GM18870 (cell line): ENCODE results near the gene TEFM.
"Not testable (repeated sequence)": the region's sequence is repeated elsewhere in the genome, so short reads cannot be mapped to it uniquely, and the experiment has no call there.

ENCODE experiments used
- ATAC-seq: cut with Tn5 transposase; IDR thresholded peaks from one replicate; pipeline ENCODE4 v1.9.1; 2021; ENCODE audit warnings: moderate library complexity; ENCODE audit not compliant: unreplicated experiment

TEFM gene, protein sequence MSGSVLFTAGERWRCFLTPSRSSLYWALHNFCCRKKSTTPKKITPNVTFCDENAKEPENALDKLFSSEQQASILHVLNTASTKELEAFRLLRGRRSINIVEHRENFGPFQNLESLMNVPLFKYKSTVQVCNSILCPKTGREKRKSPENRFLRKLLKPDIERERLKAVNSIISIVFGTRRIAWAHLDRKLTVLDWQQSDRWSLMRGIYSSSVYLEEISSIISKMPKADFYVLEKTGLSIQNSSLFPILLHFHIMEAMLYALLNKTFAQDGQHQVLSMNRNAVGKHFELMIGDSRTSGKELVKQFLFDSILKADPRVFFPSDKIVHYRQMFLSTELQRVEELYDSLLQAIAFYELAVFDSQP

DNA sequence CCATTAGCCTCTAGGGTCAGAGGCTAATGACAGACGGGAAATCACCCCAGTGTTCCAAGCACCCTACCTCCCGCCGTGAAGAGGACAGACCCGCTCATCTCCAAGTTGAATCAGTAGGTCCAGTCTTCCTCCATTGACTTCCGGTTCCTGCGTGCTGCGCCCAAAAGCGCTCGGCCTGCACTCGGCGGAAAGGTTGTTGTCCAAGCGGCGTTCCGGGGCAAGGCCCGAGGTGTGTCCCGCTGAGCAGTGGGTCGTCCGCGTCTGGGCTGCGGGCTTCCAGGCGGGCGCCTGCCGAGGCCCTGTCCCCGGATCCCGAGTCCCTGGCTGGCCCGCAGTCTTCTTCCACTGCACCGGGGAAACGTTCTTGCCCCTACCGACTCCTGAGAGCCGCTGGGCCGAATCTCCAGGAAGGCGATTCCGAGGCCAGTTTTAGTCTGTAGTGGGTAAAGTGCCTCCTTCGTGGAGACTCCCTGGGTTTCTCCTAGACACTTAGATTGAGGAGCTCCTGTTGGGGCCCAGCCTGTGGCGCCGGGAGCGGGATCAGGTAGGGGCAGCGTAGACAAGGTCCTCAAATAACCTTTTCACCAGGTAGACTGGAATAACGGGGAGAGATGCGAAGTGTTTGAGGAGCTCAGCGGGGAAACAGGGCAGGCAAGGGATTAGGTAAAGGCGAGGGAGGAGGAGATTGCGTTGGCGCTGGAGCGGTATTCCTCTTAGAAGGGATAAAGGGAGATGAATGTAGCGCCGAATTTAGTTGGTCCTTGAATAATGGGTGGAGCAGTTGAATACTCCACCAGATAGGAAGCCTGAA is at the start of gene TEFM:
Gene TEFM, minus strand, starts transcription at position 138 of the 811 bp plus-strand sequence. Its CDS starts 40 bp downstream, at position 98.
- peak; percentile 66 for ATAC-seq

DNA sequence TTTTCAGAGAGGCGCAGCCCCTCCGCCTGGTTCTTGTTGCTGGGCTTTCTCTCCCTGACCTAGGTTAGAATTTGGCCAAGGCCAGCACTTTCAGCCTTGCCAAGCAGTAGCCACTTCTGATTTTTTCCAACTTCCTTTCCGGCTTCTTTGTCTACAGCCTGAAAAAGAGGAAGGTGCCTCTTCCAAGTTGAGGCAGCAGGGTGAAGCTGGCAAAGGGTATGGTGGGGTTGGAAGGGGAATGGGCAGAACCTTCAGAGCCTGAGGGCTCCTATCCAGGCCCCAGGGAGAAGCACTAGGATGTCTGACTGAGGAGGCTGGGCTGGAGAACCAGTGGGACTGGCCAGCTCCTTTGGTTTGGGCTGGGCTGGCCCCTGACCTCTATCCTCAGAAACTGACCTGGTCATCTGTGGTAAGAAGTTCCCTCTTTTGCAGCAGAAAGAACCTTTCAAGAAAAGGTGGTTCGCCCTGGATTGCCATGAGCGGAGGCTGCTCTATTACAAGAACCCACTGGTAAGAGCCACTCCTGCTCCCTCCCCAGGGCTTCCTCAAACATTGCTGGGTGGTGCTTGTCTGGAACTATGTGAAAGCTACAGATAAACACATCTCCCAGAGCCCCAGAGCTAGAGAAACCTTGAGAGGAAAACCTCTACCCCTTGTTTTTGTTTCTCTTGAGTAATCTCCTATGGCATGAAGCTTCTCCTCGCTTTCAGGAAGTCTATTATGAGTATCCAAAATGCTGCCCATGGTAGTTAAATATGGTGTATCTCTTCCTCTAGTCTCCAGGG is 48.2 kb upstream of the TEFM start:
- ATAC-seq = no peak

DNA sequence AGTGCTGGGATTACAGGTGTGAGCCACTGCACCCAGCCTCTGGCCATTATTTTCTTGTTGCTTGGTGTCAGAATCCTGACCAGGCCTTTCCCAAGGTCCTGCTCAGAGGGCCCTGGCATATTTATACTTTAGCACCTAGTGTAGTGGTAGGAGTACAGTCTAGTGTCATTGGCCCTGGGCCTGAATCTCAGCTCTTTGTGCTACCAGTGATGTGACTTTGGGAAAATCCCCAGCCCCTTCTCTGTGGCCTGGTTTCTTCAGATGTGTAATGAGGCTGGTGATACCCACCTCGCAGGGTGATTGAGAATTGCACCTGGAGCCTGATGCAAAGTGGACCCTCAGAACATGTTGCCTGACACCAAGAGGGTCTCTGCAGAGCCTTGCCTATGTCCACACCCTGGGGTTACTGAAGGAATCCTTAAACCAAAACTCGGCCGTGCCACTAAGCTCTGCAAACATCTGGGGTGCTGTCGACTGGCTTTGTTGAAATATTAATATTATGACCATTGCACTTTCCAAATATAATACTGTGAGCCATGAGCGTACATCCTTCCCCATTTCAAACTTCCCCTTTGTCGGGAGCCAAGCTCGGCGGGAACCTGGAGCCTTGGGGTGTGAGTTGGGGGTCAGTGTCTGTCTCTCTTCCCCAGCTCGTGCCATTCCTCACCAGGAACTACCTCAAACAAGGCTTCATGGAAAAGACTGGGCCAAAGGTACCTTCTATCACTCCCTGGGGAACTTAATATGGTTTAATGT is 46.8 kb upstream of the TEFM start:
- ATAC-seq = no peak

DNA sequence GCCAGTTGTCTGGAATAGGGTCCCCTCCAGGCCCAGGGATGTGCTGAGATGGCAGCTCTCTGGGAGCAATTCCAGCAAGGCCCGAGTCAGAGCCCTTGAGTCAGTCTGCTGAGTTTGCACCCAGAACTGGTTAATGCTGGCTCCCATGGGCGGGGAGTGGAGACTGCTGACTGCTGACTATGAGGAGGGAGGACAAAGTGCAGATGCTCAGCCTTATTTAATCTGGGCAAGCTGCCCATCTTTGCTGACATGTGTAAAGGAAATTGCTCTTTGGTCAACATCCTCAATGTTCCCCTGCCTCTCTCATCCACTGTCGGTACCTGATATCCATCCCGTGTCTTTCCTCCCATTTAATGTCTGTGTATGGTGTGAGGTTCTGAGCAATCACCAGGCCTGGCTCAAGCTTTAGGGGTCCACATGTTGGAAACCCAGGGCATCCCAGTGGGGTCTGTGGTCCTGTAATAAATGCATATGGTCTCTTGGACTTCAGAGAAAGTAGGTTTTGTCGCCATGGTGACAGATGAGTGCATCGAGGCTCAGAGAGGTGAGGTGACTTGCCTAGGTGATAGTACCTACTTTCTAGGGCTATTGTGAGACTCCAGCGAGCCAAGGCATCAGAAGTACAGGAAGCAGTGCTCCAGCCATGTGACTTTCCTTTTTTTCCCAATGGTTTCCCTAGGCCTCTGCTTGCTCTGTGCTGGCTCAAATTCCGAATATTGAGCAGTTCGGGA is 44.8 kb upstream of the TEFM start:
- no peak for ATAC-seq

DNA sequence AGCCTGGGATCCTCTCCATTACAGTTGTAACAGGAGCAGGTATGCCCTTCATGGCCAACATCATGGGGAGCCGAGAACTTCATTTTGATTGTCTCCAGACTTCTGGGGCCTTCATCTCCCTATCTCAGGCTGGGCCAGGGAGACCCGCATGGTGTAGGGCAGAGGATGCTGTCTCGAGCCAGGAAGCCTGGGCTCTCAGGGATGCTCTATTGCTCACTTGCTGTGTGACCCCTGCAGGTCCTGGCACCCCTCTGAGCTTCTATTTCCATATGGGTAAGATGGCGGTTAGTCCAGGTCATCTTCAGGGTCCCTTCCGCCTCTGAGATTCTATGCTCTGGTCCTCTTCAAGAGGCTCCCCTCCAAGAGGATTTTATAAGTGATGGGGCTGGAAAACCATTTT is 44.2 kb upstream of the TEFM start:
- no peak for ATAC-seq

DNA sequence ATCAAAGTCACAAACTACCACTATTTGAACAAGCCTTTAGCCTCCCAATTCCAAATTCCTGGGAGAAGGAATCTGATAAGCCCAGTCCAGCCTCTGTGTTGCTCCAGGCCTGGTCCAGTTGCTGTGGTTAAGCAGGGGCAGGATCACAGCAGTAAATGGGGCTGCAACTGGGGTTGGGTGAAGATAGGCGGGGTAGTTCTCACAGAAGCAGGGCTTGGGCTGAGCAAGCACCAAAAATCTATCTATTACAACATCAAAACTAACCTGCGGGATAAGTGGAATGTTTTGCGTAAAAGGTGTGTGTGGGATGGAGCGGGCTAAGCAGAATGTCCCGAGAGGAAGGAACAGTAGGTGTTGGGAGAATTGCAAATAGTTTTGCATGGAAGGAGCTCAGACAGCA is 41.8 kb upstream of the TEFM start:
- ATAC-seq = no peak

DNA sequence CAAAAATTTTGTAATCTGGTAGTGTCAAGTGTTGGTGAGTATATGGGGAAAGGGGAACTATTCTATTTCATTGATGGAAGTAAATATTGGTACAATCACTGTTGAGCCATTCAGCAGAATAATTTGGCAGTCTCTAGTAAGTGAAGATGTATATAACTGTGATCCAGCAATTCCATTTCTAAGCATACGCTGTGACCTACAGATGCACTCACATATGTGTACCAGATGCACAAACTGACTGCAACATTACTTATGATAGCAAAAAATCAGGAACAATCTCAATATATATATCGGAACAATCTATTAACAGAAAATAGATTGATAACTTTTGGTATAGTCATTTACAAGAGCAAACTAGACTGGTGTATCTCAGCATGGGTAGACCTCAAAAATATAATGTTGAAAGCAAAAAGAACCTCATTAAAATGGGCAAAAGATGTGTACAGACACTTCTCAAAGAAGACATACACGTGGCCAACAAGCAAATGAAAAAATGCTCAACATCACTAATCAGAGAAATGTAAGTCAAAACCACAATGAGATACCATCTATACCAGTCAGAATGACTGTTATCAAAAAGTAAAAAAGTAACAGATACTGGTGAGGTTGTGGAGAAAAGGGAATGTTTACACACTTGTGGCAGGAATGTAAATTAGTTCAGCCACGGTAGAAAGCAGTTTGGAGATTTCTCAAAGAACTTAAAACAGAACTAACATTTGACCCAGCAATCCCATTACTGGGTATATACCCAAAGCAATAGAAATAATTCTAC is 36.5 kb upstream of the TEFM start:
- no peak for ATAC-seq

DNA sequence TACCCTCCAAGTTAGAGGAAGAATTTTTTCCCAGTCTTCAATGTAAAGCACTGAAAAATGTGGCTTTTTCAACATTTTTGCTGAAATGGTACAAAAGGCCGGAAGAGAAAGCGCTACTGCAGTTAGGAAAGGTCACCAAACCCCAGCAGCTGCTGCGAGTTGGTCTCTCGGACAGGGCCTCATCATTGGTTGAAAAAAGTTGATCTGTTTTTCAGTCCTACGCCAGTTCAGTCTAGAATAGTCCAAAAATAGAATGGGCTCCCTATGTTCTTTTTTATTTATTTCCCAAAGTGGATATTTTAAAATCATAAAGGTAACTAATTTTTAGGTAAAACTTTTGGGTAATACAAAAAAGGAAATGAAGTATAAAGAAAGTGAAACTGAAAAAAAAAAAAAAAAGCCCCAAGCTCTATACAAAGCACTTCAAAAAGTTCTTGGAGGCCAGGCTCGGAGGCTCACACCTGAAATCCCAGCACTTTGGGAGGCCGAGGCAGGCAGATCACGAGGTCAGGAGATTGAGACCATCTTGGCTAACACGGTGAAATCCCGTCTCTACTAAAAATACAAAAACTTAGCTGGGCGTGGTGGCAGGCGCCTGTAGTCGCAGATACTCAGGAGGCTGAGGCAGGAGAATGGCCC is 33.1 kb upstream of the TEFM start:
- ATAC-seq = no peak

DNA sequence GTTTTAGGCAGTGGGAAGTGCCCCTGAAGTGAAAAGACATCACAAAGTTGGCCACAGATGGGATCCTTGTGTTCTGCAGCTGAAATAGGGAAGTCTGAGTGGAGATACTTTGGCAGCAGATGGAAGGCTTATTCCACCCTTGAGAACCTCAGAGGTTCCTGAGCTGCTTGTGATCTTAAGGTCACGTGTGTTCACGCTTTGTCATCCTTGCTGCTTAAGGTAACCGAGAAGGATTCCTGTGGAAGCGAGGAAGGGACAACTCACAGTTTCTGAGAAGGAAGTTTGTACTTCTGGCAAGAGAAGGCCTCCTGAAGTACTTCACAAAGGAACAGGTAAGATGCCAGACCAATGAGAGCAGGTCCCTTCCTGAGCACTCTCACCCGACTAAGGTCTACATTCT is 27.9 kb upstream of the TEFM start:
- ATAC-seq = no peak

DNA sequence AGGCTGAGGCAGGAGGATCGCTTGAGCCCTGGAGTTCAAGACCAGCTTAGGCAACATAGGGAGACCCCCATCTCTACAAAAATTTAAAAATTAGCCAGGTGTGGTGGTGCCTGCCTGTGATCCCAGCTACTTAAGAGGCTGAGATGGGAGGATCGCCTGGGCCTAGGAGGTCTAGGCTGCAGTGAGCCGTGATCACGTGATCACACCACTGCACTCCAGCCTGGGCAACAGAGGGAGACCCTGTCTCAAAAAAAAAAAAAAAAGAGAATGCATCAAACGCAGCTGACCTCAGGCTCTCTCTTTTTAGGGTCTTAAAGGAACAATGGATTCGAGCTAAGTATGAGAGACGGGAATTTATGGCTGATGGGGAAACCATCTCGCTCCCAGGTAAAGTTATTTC is 25.5 kb upstream of the TEFM start:
- ATAC-seq = not testable (repeated sequence)

DNA sequence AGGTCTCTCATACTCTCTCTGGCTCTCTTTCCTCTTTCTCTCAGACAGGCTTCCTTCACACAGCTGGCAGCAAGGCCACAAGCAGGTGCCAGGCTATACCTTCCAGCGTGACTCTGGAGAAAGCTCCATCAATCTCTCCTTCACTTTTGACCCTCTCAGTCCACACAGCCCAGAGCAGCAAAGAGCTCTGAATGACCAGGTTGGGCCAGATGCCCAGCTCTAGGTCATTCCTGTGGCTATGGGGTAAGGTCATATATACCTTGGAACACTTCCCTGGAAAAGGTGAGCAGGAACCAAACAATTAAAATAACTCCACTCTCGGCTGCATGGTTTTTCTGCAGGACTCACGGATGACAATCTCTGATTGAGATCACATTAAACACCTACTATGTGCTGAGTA is 24.5 kb upstream of the TEFM start:
- ATAC-seq = no peak

DNA sequence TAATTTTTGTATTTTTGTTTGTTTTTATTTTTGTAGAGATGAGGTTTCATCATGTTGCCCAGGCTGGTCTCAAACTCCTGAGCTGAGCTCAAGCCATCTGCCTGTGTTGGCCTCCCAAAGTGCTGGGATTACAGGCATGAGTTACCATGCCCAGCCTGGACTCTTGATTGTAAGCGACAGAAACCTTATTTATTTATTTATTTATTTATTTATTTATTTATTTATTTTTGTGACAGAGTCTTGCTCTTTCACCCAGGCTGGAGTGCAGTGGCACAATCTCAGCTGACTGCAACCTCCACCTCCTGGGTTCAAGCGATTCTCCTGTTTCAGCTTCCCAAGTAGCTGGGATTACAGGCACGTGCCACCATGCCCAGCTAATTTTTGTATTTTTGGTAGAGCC is 23.8 kb upstream of the TEFM start:
- not testable (repeated sequence) for ATAC-seq

DNA sequence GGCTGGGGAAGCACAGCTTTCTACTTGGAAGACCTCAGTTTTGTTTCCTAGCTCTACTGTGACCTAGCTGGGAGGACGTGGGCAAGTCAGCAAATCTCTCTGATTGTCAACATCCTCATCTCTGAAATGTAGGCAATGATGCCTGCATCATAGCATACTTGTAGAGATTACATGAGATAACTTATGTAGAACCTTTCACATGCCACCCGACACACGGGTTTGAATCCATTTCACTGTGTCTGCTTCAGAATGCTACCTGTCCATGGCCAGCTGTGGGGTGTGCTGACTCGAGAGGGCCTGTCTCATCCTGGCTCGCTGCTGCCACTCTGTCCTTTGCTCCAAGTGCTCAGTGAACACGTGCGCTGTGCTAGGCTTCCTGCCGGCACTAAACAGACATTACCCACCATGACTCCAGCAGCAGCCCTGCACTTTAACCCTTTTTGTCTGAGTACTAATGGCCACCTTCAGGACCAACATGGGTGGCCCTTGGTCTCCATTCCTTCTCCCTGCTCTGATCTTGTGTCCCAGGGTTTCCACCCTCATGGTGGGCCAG is 23.1 kb upstream of the TEFM start:
- ATAC-seq = no peak

DNA sequence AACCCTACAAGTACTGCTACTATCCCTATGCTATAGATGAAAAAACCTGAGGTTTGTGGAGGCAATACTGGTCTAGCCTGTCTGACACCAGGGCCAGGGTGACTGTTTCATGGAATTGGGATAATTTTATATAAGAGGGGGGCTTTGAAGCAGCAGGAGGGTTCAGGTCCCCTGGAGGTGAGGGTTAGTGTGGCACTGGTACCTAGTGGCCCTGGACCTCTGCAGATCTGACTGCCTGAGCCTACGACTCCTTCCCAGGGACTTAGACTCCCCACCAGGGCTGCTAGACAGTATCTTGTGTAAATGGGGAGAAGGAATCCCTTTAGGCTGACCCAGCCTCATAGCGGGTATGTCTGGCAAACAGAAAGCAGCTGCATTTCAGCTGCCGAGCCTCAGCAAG is 22.5 kb upstream of the TEFM start:
- ATAC-seq = no peak

DNA sequence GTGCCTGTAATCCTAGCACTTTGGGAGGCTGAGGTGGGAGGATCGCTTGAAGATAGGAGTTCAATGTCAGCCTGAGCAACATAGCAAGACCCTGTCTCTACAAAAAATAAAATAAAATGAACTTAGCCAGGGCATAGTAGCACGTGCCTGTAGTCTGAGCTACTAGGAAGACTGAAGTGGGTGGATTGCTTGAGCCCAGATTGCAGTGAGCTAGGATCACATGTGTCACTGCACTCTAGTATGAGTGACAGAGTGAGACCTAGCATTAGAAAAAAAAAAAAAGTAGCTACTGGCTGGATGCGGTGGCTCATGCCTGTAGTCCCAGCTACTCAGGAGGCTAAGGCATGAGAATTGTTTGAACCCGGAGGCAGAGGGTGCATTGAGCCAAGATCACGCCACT is 21.7 kb upstream of the TEFM start:
- no peak for ATAC-seq

DNA sequence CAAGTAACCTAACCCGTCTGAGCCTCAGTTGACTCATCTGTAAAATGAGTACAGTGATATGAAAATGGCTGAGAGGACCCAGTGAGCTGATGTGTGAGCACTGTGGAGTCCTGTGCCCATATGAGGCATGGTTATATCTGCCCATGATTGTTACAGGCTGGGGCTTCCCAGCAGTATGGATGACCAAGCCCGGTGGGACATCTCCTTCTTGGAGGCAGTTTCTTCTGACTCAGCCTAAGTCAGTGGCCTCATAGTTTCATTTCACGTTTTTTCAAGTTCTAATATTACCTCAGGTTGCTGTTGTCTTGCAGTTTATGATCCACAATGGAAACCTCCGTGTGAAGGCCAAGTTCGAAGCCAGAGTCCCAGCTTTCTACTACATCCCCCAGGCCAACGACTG is 20.5 kb upstream of the TEFM start:
- no peak for ATAC-seq

DNA sequence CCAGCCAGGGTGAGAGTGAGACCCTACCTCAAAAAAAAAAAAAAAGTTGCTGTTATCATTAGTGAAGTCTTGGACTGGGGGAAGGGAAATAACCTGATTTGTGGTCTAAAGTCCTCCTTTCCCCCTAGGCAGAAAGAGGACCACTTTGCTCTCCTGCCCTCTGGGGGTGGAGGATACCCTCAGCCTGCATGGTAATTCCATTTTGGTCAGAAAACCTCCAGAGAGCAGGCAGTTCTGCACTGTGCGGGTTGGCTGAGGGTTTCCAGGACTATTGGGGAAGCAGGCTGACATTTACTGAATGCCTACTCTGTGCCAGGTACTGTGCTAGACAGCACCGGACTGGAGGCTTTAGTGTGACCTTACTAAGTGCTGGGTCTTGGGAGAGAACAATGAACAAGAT is 18.3 kb upstream of the TEFM start:
- no peak for ATAC-seq

DNA sequence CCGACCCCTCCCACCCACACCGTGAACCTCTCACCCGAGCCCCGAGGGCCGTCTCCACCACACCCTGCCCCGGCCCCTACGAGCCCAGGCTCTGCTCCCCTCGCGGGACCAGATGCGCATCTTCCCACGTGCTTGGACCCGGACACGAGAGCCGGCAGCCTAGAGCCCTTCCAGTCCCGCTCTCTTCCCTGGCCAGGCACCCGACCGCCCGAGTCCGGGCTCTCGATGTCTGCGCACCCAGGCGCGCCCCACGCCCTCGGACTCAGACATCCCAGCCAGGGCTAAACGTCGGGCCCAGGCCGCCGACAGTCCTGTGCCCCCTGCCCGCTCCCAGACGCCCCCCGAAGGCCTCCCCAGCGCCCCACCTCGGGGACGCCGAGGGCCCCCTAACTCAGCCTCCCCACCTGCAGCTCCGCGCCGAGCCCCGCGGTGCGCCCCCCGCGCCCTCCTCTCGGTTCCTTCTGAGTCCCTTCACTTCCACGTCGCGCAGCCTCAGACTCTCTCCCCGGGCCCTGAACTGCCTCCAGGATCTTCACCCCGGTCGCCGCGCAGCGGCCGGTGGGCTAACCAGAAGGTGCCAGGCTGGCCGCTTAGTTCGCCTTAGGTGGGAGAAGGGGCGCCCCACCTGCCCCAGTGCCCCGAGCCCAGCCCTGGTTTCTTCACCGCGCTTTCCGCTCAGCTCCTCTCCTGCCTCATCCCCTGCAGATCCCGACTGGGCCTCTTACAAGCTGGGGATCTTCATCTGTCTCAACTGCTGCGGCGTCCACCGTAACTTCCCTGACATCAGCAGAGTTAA is 16.4 kb upstream of the TEFM start:
- ATAC-seq = no peak
